ENCODE measurements around the gene COL9A1. TPM values are rescaled to one million over a fixed set of nuclear protein-coding genes. Genes with fewer than 3 reads are reported as not detected.
A peak's percentile ranks its signal among the peaks of the same experiment; 100 is the strongest.

The COL9A1 gene
- total RNA-seq (2021) (not detected in 2 replicates), Bru-seq, nascent RNA (not detected), BruChase-seq, experiment 1, labeled RNA remaining after a 2-hour chase (percentile 1 among the genes with signal in this experiment), BruChase-seq, experiment 2, labeled RNA remaining after a 6-hour chase (not detected)
- long read RNA-seq = 0 reads

GRCh38 chr6:70303034-70303525 is at the start of gene COL9A1:
COL9A1 (minus strand) TSS chr6:70303084; CDS start chr6:70302924, 160 bp downstream.
- no peaks in the 10 kb centered on the region for H3K9me3 ChIP-seq (ENCODE audit: insufficient read depth, low read depth)
- no peaks in the 10 kb centered on the region for H4K20me1 ChIP-seq (ENCODE audit: insufficient read depth)
- H3K27ac ChIP-seq = no peak within 1 kb of the TSS
- no peaks in the 10 kb centered on the region for H3F3A ChIP-seq (ENCODE audit: insufficient read depth, low read depth)
- H3K27me3 ChIP-seq (ENCODE audit: insufficient read depth, low read depth) = peaks cover 61% of the 10 kb centered on the region
- CTCF ChIA-PET = no interaction called here
- intact Hi-C loops (cut with micrococcal nuclease; ENCODE audit: unreplicated experiment) = loop anchor here (10.0 kb wide), 1 partner anchor 222 kb away; no protein-coding TSS in a partner anchor
- no TSS peak for BruUV-seq (replicated peaks)
- no peak within 1 kb of the TSS for H3K4me3 ChIP-seq
- no peak for DNase-seq
- no peaks in the 10 kb centered on the region for H3K9me2 ChIP-seq (ENCODE audit: insufficient read depth)
- no peaks in the 10 kb centered on the region for H3K79me2 ChIP-seq (ENCODE audit: low read depth)
- H3K36me3 ChIP-seq (ENCODE audit: low read depth) = no peaks in the 10 kb centered on the region
- TF ChIP-seq, protein P1, sequence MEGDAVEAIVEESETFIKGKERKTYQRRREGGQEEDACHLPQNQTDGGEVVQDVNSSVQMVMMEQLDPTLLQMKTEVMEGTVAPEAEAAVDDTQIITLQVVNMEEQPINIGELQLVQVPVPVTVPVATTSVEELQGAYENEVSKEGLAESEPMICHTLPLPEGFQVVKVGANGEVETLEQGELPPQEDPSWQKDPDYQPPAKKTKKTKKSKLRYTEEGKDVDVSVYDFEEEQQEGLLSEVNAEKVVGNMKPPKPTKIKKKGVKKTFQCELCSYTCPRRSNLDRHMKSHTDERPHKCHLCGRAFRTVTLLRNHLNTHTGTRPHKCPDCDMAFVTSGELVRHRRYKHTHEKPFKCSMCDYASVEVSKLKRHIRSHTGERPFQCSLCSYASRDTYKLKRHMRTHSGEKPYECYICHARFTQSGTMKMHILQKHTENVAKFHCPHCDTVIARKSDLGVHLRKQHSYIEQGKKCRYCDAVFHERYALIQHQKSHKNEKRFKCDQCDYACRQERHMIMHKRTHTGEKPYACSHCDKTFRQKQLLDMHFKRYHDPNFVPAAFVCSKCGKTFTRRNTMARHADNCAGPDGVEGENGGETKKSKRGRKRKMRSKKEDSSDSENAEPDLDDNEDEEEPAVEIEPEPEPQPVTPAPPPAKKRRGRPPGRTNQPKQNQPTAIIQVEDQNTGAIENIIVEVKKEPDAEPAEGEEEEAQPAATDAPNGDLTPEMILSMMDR (conservative IDR thresholded peaks at IDR 0.05) = no peak
- no peak for TF ChIP-seq EZH2 (IDR thresholded peaks at IDR 0.05; ENCODE audit: low read depth)
- H3K4me2 ChIP-seq = no peak within 1 kb of the TSS
- no peak within 1 kb of the TSS for H2AFZ ChIP-seq
- H3K4me1 ChIP-seq (replicated peaks; ENCODE audit: insufficient read depth) = no peaks in the 10 kb centered on the region
- POLR2A ChIA-PET (ENCODE audit: unreplicated experiment) = no interaction called here

GRCh38 chr6:70351461-70351860 is 48.6 kb upstream of the COL9A1 start:
- Histone ChIP-seq H3K27ac (no peak overlapping the region), H4K20me1 (ENCODE audit: insufficient read depth) (no peaks in the 10 kb centered on the region; the same call in 1 of the 2 replicates), H3K9me3 (ENCODE audit: insufficient read depth, low read depth) (no peaks in the 10 kb centered on the region), H3K4me3 (no peak overlapping the region), H3K4me2 (no peak overlapping the region), H3K4me1 (replicated peaks; ENCODE audit: insufficient read depth) (no peaks in the 10 kb centered on the region), H3K79me2 (ENCODE audit: low read depth) (no peaks in the 10 kb centered on the region), H3F3A (ENCODE audit: insufficient read depth, low read depth) (no peaks in the 10 kb centered on the region), H2AFZ (no peak overlapping the region), H3K9me2 (ENCODE audit: insufficient read depth) (no peaks in the 10 kb centered on the region), H3K27me3 (ENCODE audit: insufficient read depth, low read depth) (peaks cover 31% of the 10 kb centered on the region), H3K36me3 (ENCODE audit: low read depth) (no peaks in the 10 kb centered on the region)
- DNase-seq = no peak
- BruUV-seq (replicated peaks) = no TSS peak
- intact Hi-C loops (cut with micrococcal nuclease; ENCODE audit: unreplicated experiment) = no loop called here
- POLR2A ChIA-PET (ENCODE audit: unreplicated experiment) = no interaction called here
- TF ChIP-seq, protein P1 (conservative IDR thresholded peaks at IDR 0.05) = no peak
- TF ChIP-seq EZH2 (IDR thresholded peaks at IDR 0.05; ENCODE audit: low read depth) = no peak
- CTCF ChIA-PET = no interaction called here

DNA sequence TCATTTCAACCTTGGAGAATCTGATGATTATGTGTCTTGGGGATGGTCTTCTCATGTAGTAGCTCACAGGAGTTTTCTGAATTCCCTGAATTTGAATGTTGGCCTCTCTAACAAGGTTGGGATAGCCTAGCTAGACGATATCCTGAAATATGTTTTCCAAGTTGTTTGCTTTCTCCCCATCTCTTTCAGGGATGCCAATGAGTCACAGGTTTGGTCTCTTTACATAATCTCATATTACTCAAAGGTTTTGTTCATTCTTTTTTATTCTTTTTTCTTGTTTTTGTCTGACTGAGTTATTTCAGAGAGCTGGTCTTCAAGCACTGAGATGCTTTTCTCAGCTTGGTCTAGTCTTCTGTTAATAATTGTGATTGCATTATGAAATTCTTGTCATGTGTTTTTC is 42.7 kb upstream of the COL9A1 start:
- no peaks in the 10 kb centered on the region for H4K20me1 ChIP-seq (ENCODE audit: insufficient read depth)
- H3F3A ChIP-seq (ENCODE audit: insufficient read depth, low read depth) = no peaks in the 10 kb centered on the region
- no peak for TF ChIP-seq EZH2 (IDR thresholded peaks at IDR 0.05; ENCODE audit: low read depth)
- TF ChIP-seq, protein P1 (conservative IDR thresholded peaks at IDR 0.05) = no peak
- intact Hi-C loops (cut with micrococcal nuclease; ENCODE audit: unreplicated experiment) = no loop called here
- H2AFZ ChIP-seq = no peak overlapping the region
- ChIA-PET CTCF (no interaction called here), POLR2A (ENCODE audit: unreplicated experiment) (interaction anchor here (0.6 kb wide), 1 partner anchor 68 kb away, joined by 3 read pairs; the partner anchor contains the start of gene FAM135A)
- H3K27ac ChIP-seq = no peak overlapping the region
- peaks cover 50% of the 10 kb centered on the region for H3K27me3 ChIP-seq (ENCODE audit: insufficient read depth, low read depth)
- H3K9me3 ChIP-seq (ENCODE audit: insufficient read depth, low read depth) = no peaks in the 10 kb centered on the region
- H3K4me3 ChIP-seq = no peak overlapping the region
- no peak overlapping the region for H3K4me2 ChIP-seq
- no peaks in the 10 kb centered on the region for H3K36me3 ChIP-seq (ENCODE audit: low read depth)
- H3K79me2 ChIP-seq (ENCODE audit: low read depth) = no peaks in the 10 kb centered on the region
- DNase-seq = no peak
- H3K9me2 ChIP-seq (ENCODE audit: insufficient read depth) = peaks cover 6% of the 10 kb centered on the region
- H3K4me1 ChIP-seq (replicated peaks; ENCODE audit: insufficient read depth) = no peaks in the 10 kb centered on the region
- BruUV-seq (replicated peaks) = no TSS peak
